Lower leg skin (tissue), 4 donors: ENCODE data around the gene WNT10A. TPM values are rescaled to one million over a fixed set of nuclear protein-coding genes. Genes with fewer than 3 reads are reported as not detected.
A peak's percentile ranks its signal among the peaks of the same experiment; 100 is the strongest.

Experiments
- DNase-seq, 2 donors: peaks; one replicate each; pipeline ENCODE4 v3.0.0-alpha.2; 2019; ENCODE audit warnings: low spot score in 2 of 2
- H3K4me3 ChIP-seq: fragments of 200-600 bp; sonication (generic); 2 replicates; pipeline ENCODE4 v1.5.1; 2017; ENCODE audit warnings: mild to moderate bottlenecking, low read depth; ENCODE audit not compliant: poor library complexity, severe bottlenecking
- CTCF ChIP-seq, 3 donors: fragments of 450-650 bp; IDR thresholded peaks; one replicate each; pipeline ENCODE4 v1.5.1; 2016; ENCODE audit warnings: antibody characterized with exemption in 3 of 3, mild to moderate bottlenecking in 3 of 3, moderate library complexity in 2 of 3
- POLR2A ChIP-seq, 2 donors: fragments of 450-650 bp; IDR thresholded peaks; one replicate each; pipeline ENCODE4 v1.6.1; 2016 to 2017; ENCODE audit warnings: antibody characterized with exemption in 2 of 2, mild to moderate bottlenecking in 1 of 2, moderate library complexity in 1 of 2
- WGBS, 2 donors: methylation state at CpG; one replicate each; pipeline ENCODE4 v1.1.5; 2018; 5-methylcytosine and 5-hydroxymethylcytosine counted together
- intact Hi-C: fragments of 100-400 bp; cut with DNase I; formaldehyde crosslinking; loops from one replicate; pipeline ENCODE4 v1.15.0; 2023; ENCODE audit warnings: low total_unique reads
- total RNA-seq, 4 donors: library from RNA; depleted of rRNA; stranded (reverse); fragments of >200 nt; gene quantifications; one replicate each; pipeline ENCODE4 v1.1.0, GENCODE V29; 2016

WNT10A gene
- total RNA-seq, result 10 to 100 TPM; 10.0 to 16.5 (median 15.2) TPM

- 4 to 10% methylated on average over 24 to 52 of the region's 58 CpGs for WGBS, 2 donors
- intact Hi-C loops, result no loop called here
- peak within 1 kb of the TSS; percentile 12 for H3K4me3 ChIP-seq
- DNase-seq, result no peak
- TF ChIP-seq POLR2A (IDR thresholded peaks at IDR 0.05) (no peak), CTCF (IDR thresholded peaks at IDR 0.05) (no peak)
Observed at GRCh38 chr2:218880102-218880858, at the start of gene WNT10A. Gene WNT10A, plus strand, starts transcription at chr2:218880852. Its CDS starts 144 bp downstream, at chr2:218880996.

- TF ChIP-seq CTCF (IDR thresholded peaks at IDR 0.05), result no peak
- TF ChIP-seq POLR2A (IDR thresholded peaks at IDR 0.05), result no peak
- DNase-seq, result peak in 1 of 2 donors; percentile 82
- intact Hi-C loops, result no loop called here
- 52 to 56% methylated on average over 11 to 18 of the region's 18 CpGs for WGBS, 2 donors
- no peak within 1 kb of the TSS for H3K4me3 ChIP-seq
Observed at GRCh38 chr2:218831378-218831990, 49.2 kb upstream of the WNT10A start, which contains the start of gene PRKAG3. Gene PRKAG3, minus strand, starts transcription at chr2:218831803.

- DNase-seq, result peak in 1 of 2 donors; percentile 80
- intact Hi-C loops, result no loop called here
- TF ChIP-seq POLR2A (IDR thresholded peaks at IDR 0.05) (no peak), CTCF (IDR thresholded peaks at IDR 0.05) (no peak)
- WGBS, 2 donors, result 69 to 93% methylated on average over 3 of the region's 3 CpGs
- H3K4me3 ChIP-seq, result no peak overlapping the region
Observed at GRCh38 chr2:218832081-218832480, 48.6 kb upstream of the WNT10A start.

GRCh38 chr2:218832520-218832919, 48.1 kb upstream of the WNT10A start:
- intact Hi-C loops, result no loop called here
- peak; percentile 49 to 85 for DNase-seq
- TF ChIP-seq POLR2A (IDR thresholded peaks at IDR 0.05), result no peak
- no peak for TF ChIP-seq CTCF (IDR thresholded peaks at IDR 0.05)
- 41 to 60% methylated on average over 3 of the region's 3 CpGs for WGBS, 2 donors
- no peak overlapping the region for H3K4me3 ChIP-seq

GRCh38 chr2:218833023-218833609, 47.5 kb upstream of the WNT10A start:
- intact Hi-C loops, result no loop called here
- H3K4me3 ChIP-seq, result no peak overlapping the region
- TF ChIP-seq POLR2A (IDR thresholded peaks at IDR 0.05) (no peak), CTCF (IDR thresholded peaks at IDR 0.05) (no peak)
- DNase-seq, result peak in 1 of 2 donors; percentile 32
- 66 to 70% methylated on average over 4 of the region's 4 CpGs for WGBS, 2 donors
